ENCODE data around the gene PDE4D. TPM values are rescaled to one million over a fixed set of nuclear protein-coding genes. Genes with fewer than 3 reads are reported as not detected.

The PDE4D gene
- total RNA-seq, 4 donors from 2014 or later: 14.7 to 36.3 (median 24.7) TPM

GRCh38 chr5:59725392-59725767 lies 168.1 kb downstream of the PDE4D start:
- Histone ChIP-seq H3K4me3 (replicated peaks in 1 of 3) (no peak overlapping the region), H3K27me3 (no peaks in the 10 kb centered on the region), H3K4me1 (no peaks in the 10 kb centered on the region), H3K9me3 (no peaks in the 10 kb centered on the region), H3K27ac (no peak overlapping the region), H3K36me3 (no peaks in the 10 kb centered on the region)
- no peak for DNase-seq
- TF ChIP-seq POLR2A (IDR thresholded peaks at IDR 0.05): no peak
- TF ChIP-seq CTCF (IDR thresholded peaks at IDR 0.05): no peak
- 87 to 92% methylated on average over 1 of the region's 1 CpG for WGBS, 2 donors
- intact Hi-C loops (cut with DNase I): no loop called here

GRCh38 chr5:59724482-59725391 lies 168.8 kb downstream of the PDE4D start:
- Histone ChIP-seq H3K4me3 (replicated peaks in 1 of 3) (no peak overlapping the region), H3K4me1 (no peaks in the 10 kb centered on the region), H3K27me3 (no peaks in the 10 kb centered on the region), H3K9me3 (no peaks in the 10 kb centered on the region), H3K36me3 (no peaks in the 10 kb centered on the region), H3K27ac (no peak overlapping the region)
- WGBS, 2 donors: 67 to 73% methylated on average over 4 of the region's 4 CpGs
- intact Hi-C loops (cut with DNase I): no loop called here
- TF ChIP-seq POLR2A (IDR thresholded peaks at IDR 0.05): no peak
- peak in 1 of 6 experiments; percentile 46 for TF ChIP-seq CTCF (IDR thresholded peaks at IDR 0.05)
- DNase-seq: peak in 1 of 2 donors; percentile 10

- Histone ChIP-seq H3K36me3 (no peaks in the 10 kb centered on the region), H3K4me3 (replicated peaks in 1 of 3) (no peak overlapping the region), H3K27me3 (no peaks in the 10 kb centered on the region), H3K27ac (no peak overlapping the region), H3K4me1 (no peaks in the 10 kb centered on the region), H3K9me3 (no peaks in the 10 kb centered on the region)
- intact Hi-C loops (cut with DNase I): no loop called here
- no peak for DNase-seq
- no peak for TF ChIP-seq CTCF (IDR thresholded peaks at IDR 0.05)
- no peak for TF ChIP-seq POLR2A (IDR thresholded peaks at IDR 0.05)
- WGBS, 2 donors: 71 to 74% methylated on average over 2 of the region's 2 CpGs
Measured at GRCh38 chr5:59722874-59723273, 170.7 kb downstream of the PDE4D start.

GRCh38 chr5:59721741-59722140 lies 171.8 kb downstream of the PDE4D start:
- 83 to 87% methylated on average over 3 of the region's 3 CpGs for WGBS, 2 donors
- no peaks in the 10 kb centered on the region for H3K36me3 ChIP-seq
- TF ChIP-seq CTCF (IDR thresholded peaks at IDR 0.05) (no peak), POLR2A (IDR thresholded peaks at IDR 0.05) (no peak)
- H3K9me3 ChIP-seq: no peaks in the 10 kb centered on the region
- H3K27ac ChIP-seq: no peak overlapping the region
- DNase-seq: no peak
- H3K4me3 ChIP-seq (replicated peaks in 1 of 3): no peak overlapping the region
- no peaks in the 10 kb centered on the region for H3K4me1 ChIP-seq
- no peaks in the 10 kb centered on the region for H3K27me3 ChIP-seq
- intact Hi-C loops (cut with DNase I): no loop called here

- intact Hi-C loops (cut with DNase I): no loop called here
- no peaks in the 10 kb centered on the region for H3K4me1 ChIP-seq
- no peak overlapping the region for H3K27ac ChIP-seq
- no peaks in the 10 kb centered on the region for H3K9me3 ChIP-seq
- no peak for DNase-seq
- no peaks in the 10 kb centered on the region for H3K36me3 ChIP-seq
- no peaks in the 10 kb centered on the region for H3K27me3 ChIP-seq
- no peak for TF ChIP-seq CTCF (IDR thresholded peaks at IDR 0.05)
- no peak for TF ChIP-seq POLR2A (IDR thresholded peaks at IDR 0.05)
- H3K4me3 ChIP-seq (replicated peaks in 1 of 3): no peak overlapping the region
- 83 to 92% methylated on average over 1 of the region's 1 CpG for WGBS, 2 donors
Measured at GRCh38 chr5:59720063-59720462, 173.5 kb downstream of the PDE4D start.
